Muscle of arm (tissue), 12 donors: Measurements from ENCODE around the gene SEMA6A. TPM values are rescaled to one million over a fixed set of nuclear protein-coding genes. Genes with fewer than 3 reads are reported as not detected.

Experiments
- DNase-seq: peaks from one replicate; pipeline ENCODE4 v3.0.0-alpha.2; 2013
- polyA plus RNA-seq, 12 donors: library from polyadenylated mRNA; unstranded; fragments of 120-200 nt; gene quantifications; one replicate each; pipeline ENCODE4 v1.2.1, GENCODE V29; 2013; ENCODE audit not compliant: insufficient read length in 12 of 12

Gene SEMA6A
- polyA plus RNA-seq, 12 donors: 41.2 to 94.6 (median 58.6) TPM

DNA sequence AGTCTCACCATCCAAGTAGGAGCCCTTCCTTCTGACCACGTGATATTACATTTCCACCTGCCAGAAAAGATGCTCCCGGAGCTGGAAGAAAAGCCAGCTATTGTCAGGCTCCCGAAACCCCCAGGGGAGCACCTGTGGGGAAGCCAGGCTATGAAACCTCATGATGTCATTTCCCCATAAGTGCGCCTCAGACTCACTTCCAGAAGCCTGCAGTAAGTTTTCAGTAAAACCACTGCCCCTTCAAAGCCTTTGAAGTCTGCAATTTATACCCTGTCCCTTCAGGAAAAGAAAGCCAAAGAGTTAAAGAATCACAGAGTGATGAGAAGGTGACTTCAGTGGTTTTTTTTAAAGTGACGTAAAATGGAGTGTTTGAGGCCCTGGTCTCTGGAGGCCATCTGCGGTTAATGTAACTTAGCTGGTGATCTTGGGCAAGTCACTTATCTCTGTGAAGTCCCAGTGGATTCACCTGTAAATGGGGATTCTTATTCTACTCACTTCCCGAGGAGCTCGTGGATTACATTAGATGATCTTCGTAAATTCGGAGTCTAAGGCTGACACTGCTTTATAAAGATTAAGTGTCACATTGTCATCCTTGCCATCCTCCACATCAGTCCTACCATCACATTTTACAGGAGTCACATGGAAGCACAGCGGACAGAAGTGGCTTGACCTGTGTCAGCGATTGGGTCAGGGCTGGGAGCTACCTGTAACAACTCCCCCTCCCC, 2.6 kb upstream of the SEMA6A start:
- DNase-seq: no peak

- peak; percentile 85 for DNase-seq
These were observed 1.6 kb upstream of the SEMA6A start for GRCh38 chr5:116576053-116576713.

GRCh38 chr5:116575326-116576052, 866 bp upstream of the SEMA6A start:
- no peak for DNase-seq

DNA sequence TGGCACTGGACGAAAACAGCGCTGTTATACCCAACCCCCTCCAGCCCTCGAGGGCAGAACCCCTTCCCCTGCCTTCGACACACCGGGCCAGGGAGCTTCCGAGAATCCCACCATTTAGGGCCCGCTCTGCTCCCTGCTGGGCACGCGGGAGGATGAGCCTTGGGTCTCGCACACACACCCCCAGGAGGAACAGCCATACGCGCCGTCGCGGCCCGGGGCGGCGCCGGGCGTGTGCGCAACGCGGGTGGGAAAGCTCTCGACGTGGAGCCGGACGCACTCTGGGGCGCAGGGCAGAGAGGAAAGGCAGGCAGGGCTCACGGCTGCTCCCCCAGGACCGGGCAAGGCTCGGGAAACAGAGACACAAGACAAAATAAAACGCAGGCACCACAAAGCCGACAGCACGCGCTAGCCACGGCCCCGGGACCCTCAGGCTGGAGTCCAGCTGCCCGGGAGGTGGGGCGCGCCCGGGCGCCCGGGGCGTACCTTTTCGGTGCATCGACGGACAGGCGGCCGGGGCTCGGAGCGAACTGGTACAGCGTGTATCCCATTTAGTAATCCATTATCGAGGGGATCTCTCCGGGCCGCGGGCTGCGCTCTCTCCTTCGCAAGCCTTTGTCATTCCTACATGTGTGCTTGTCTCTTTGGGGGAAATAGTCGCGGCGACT, 789 bp downstream of the SEMA6A start:
- peak; percentile 46 for DNase-seq

GRCh38 chr5:116573279-116573701, 1.3 kb downstream of the SEMA6A start:
- DNase-seq: no peak

DNA sequence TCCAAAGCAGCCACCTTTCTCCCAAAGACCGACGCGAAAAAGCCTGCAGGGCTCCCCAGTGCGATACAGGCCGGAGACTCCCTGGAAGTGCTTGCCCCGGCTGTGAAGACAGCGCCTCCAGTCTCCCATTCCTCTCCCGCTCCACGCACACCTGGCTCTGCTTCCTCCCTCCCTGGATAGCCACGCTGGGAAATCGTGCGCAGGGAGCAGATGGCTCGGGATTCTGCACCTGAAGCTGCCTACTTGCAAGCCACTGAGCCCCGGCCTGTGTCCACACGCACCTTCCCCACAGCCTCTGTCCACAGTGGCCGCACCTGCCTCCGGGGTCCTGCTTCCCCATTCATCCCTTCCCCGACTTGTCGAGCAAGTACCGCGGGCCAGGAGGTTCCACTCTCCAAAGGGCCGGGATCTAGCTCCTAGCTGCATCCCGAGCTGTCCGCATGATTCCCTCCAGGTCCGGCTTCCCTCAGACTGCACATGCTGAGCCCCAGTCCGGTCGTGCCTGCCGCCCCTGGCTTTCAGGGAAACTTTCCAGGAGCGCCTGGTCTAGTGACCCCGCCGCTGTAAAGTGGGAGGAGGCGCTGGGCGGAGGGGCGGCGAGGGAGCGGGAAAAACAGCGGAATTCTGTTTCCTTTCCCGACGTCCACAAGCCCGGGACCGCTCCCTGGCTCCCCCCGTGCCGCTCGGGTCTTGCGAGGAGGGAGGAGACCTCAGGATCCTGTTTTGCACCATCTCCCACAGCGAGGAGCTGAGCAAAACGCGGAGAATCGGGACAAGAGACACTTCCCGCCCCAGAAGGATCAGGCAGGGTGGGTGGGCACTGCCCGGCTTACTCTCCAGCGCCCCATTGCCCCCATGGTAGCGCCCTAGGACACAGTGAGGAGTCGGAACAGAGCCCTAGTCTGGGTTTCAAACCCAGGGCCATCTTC, 2.0 kb downstream of the SEMA6A start:
- DNase-seq: peak; percentile 64

GRCh38 chr5:116571568-116572349, 2.9 kb downstream of the SEMA6A start:
- DNase-seq: peak; percentile 23

DNA sequence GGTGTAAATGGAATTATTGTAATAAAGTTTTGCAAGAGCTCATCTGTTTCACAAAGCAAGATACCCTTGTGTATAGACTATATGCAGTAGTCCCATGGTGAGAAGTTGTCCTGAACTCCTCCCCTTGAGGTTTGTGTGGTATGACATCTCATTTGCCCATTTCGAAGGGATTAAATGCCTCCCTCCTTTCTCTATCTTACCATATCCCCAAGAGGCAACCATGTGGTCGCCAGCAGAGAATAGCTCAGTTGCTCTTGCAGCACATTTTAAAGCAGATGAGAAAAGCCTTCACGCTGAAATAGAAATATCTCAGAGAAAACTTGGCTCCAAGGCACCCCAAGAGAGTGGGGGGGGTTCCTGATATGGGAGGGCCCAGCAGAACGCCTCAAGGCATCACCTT, 4.6 kb downstream of the SEMA6A start:
- DNase-seq: no peak

GRCh38 chr5:116567106-116567505, 7.5 kb downstream of the SEMA6A start:
- no peak for DNase-seq

GRCh38 chr5:116566251-116566650, 8.4 kb downstream of the SEMA6A start:
- DNase-seq: no peak

- no peak for DNase-seq
These were observed 9.7 kb downstream of the SEMA6A start for GRCh38 chr5:116564756-116565490.

GRCh38 chr5:116564312-116564711, 10.3 kb downstream of the SEMA6A start:
- no peak for DNase-seq

GRCh38 chr5:116563736-116564308, 10.8 kb downstream of the SEMA6A start:
- DNase-seq: no peak

DNA sequence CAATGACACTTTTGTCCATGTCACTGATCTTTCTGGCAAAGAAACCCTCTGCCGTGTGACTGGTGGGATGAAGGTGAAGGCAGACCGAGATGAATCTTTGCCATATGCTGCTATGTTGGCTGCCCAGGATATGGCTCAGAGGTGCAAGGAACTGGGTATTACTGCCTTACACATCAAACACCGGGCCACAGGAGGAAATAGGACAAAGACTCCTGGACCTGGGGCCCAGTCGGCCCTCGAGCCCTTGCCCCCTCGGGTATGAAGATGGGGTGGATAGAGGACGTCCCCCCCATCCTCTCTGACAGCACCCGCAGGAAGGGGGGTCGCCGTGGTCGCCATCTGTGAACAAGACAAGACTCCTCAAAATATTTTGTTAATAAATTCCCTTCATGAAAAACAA, 12.0 kb downstream of the SEMA6A start:
- DNase-seq: no peak

GRCh38 chr5:116561658-116562057, 13.0 kb downstream of the SEMA6A start:
- DNase-seq: no peak

DNA sequence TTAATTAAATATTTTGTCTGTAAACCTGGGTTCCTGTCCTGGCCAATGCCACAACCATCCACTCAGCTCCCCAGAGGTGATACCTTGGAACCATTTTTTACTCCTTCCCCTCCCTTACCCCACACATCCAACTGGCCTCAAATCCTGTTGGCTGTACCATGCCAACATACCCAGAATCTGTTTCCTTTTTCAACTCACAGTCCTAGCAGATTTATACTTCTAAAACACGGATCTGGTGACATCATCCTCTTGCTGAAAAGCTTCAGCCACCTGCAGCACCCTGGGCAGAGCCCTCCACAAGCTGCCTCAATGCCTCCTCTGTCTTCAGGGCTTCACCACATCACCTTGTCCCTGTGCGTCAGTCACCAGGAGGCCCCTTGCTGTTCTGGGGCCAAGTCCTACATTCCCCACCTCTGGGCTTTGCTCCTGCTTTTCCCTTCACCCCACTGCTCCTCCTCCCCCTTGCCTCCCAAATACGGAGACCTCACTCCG, 14.9 kb downstream of the SEMA6A start:
- DNase-seq: no peak

DNA sequence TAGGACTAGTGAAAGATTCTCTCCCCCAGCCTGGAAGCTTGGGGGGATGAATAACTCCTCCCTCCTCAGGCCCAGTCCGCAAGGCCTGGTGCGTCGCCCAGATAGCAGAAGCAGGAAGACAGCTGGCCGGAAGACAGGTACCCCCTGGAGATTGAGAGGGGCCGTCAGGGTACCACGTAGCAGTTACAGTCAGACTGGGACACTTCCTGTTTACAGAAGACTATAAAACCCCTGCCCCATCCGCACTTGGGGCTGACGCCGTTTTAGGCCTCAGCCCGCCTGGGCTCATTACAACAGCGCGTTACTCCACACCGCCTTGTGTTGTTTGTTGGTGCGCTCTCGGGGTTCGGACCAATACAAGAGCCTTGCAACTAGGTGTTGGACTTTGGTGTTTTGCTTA, 15.4 kb downstream of the SEMA6A start:
- no peak for DNase-seq

DNA sequence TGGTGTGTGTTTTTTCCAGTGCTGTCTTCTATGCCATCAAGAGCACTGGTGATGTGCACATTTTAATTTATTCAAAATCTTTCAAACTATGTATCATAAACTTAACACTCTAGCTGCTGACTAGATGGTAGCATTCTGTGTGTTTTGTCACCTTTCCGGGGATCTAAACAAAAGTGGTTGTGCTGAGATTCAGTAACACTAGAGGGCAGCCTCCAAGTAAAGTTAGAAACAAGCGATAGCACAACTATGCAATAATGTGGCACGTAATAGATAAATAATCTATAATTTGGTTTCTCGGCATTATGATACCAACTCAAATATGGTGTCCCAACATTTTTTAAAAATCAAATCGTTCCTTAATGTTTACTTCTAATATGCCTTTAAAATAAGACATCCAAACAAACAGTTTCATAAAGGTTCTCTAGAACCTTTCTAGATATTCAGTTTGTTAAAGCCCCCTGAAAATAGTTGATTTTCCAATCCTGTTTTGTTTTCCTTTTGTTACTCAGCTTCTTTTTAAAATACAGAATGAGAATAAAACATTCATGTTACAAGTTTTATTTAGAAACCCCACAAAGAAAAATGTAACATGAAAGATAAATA, 16.9 kb downstream of the SEMA6A start:
- no peak for DNase-seq

DNA sequence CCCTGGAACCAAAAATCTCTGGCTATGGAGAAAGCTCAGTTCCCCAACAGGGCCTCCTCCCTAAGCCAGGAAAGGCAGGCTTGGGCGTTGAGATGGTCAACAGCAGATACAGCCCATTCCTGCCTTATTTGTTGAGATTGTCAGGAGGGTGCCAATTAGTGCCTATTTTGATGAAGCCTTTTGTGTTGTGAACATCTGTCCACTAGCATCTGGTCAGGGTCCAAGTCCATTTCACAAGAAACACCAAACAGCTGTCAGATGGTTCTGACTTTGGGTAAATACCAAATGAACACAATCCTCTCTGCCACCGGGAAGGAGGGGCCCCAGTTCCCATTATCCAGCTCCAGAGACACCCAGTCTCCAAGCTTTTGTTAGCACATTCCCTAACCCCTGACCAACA, 19.9 kb downstream of the SEMA6A start:
- DNase-seq: no peak
